HEK293 (cell line): ENCODE measurements around the gene SLC39A10.

ENCODE experiments used
- CTCF ChIA-PET: fragments of 350-600 bp; formaldehyde crosslinking; extraction: SDS; loops from one replicate; lab custom pipeline; 2021; ENCODE audit warnings: antibody characterized with exemption; lab: Yijun Ruan, JAX
- POLR2A ChIA-PET: fragments of 300-600 bp; formaldehyde crosslinking; extraction: SDS; loops from one replicate; lab custom pipeline; 2020; ENCODE audit warnings: antibody characterized with exemption, inconsistent platforms; lab: Yijun Ruan, JAX
- H3K27ac ChIP-seq: fragments of 200-500 bp; sonication (Bioruptor generic); 2 replicates; pipeline ENCODE4 v1.5.1; 2014; ENCODE audit warnings: low read depth, low read length, control low read depth, inconsistent platforms; ENCODE audit errors: extremely low read depth
- H3K36me3 ChIP-seq, 2 experiments: fragments of 200-500 bp in 1 of 2; sonication (Bioruptor generic) in 1 of 2; 1 replicate in 1 of 2; 2 replicates in 1 of 2; pipeline ENCODE4 v1.5.1; 2014 to 2017; ENCODE audit warnings: inconsistent platforms in 2 of 2, low read length in 2 of 2; ENCODE audit not compliant: control insufficient read depth in 2 of 2, insufficient read depth in 1 of 2
- H3K4me1 ChIP-seq: fragments of 200-500 bp; sonication (Bioruptor generic); 2 replicates; pipeline ENCODE4 v1.5.1; 2014; ENCODE audit warnings: mild to moderate bottlenecking, low read length, inconsistent platforms; ENCODE audit not compliant: control insufficient read depth, insufficient read depth
- H3K4me3 ChIP-seq: 2 replicates; pipeline ENCODE4 v1.5.1; 2011; ENCODE audit warnings: low read depth, mild to moderate bottlenecking, control low read depth, low read length, moderate library complexity
- H3K9me3 ChIP-seq: fragments of 200-500 bp; sonication (Bioruptor generic); 2 replicates; pipeline ENCODE4 v1.5.1; 2014; ENCODE audit warnings: low read depth, low read length, inconsistent platforms; ENCODE audit not compliant: control insufficient read depth, insufficient read depth
- GLIS1 ChIP-seq: fragments of 450-650 bp; formaldehyde crosslinking; IDR thresholded peaks from 2 replicates; pipeline ENCODE4 v1.5.1; 2016; ENCODE audit warnings: missing biosample characterization, missing genetic modification characterization
- HOXA7 ChIP-seq: sonication (generic); formaldehyde crosslinking; IDR thresholded peaks from 2 replicates; pipeline ENCODE4 v1.8.1; 2022; ENCODE audit warnings: missing genetic modification reagents, borderline replicate concordance
- IKZF3 ChIP-seq: fragments of 450-650 bp; IDR thresholded peaks from 2 replicates; pipeline ENCODE4 v1.5.0; 2018; ENCODE audit warnings: missing biosample characterization, mild to moderate bottlenecking, missing genetic modification characterization, moderate library complexity
- KLF10 ChIP-seq: fragments of 450-650 bp; IDR thresholded peaks from 2 replicates; pipeline ENCODE4 v1.5.1; 2018; ENCODE audit warnings: missing biosample characterization, mild to moderate bottlenecking, missing genetic modification characterization
- KLF16 ChIP-seq: fragments of 450-650 bp; formaldehyde crosslinking; IDR thresholded peaks from 2 replicates; pipeline ENCODE4 v1.5.1; 2017; ENCODE audit warnings: missing biosample characterization, missing genetic modification characterization
- MYNN ChIP-seq: fragments of 450-650 bp; formaldehyde crosslinking; IDR thresholded peaks from 2 replicates; pipeline ENCODE4 v1.5.1; 2016; ENCODE audit warnings: missing biosample characterization, missing genetic modification characterization, borderline replicate concordance
- PRDM1 ChIP-seq: fragments of 450-650 bp; formaldehyde crosslinking; IDR thresholded peaks from 2 replicates; pipeline ENCODE4; 2016; ENCODE audit warnings: missing biosample characterization, missing genetic modification characterization
- TCF7L2 ChIP-seq: IDR thresholded peaks from 2 replicates; pipeline ENCODE4 v1.6.1; 2011; ENCODE audit warnings: low read depth, mild to moderate bottlenecking, inconsistent platforms, low read length, moderate library complexity, borderline replicate concordance
- TSHZ1 ChIP-seq: fragments of 450-650 bp; formaldehyde crosslinking; IDR thresholded peaks from 2 replicates; pipeline ENCODE4 v1.5.1; 2016; ENCODE audit warnings: missing biosample characterization, missing genetic modification characterization, borderline replicate concordance
- ZNF10 ChIP-seq: fragments of 450-650 bp; formaldehyde crosslinking; IDR thresholded peaks from 2 replicates; pipeline ENCODE4 v1.5.1; 2017; ENCODE audit warnings: missing biosample characterization, missing genetic modification characterization
- ZNF148 ChIP-seq: fragments of 450-650 bp; formaldehyde crosslinking; IDR thresholded peaks from 2 replicates; pipeline ENCODE4 v1.5.0; 2017; ENCODE audit warnings: missing biosample characterization, missing genetic modification characterization, borderline replicate concordance
- ZNF155 ChIP-seq: fragments of 450-650 bp; formaldehyde crosslinking; IDR thresholded peaks from 2 replicates; pipeline ENCODE4 v1.5.1; 2016; ENCODE audit warnings: missing biosample characterization, missing genetic modification characterization
- ZNF174 ChIP-seq: fragments of 450-650 bp; formaldehyde crosslinking; IDR thresholded peaks from 2 replicates; pipeline ENCODE4 v1.5.0; 2017; ENCODE audit warnings: missing biosample characterization, mild to moderate bottlenecking, missing genetic modification characterization
- ZNF211 ChIP-seq: fragments of 450-650 bp; formaldehyde crosslinking; IDR thresholded peaks from 2 replicates; pipeline ENCODE4 v1.5.1; 2016; ENCODE audit warnings: low read depth, missing biosample characterization, missing genetic modification characterization
- ZNF354C ChIP-seq: fragments of 450-650 bp; formaldehyde crosslinking; IDR thresholded peaks from 2 replicates; pipeline ENCODE4 v1.5.1; 2016; ENCODE audit warnings: missing biosample characterization, missing genetic modification characterization, low read depth, borderline replicate concordance
- ZNF362 ChIP-seq: fragments of 450-650 bp; formaldehyde crosslinking; IDR thresholded peaks from 2 replicates; pipeline ENCODE4 v1.5.1; 2016; ENCODE audit warnings: missing biosample characterization, missing genetic modification characterization
- ZNF404 ChIP-seq: fragments of 450-650 bp; formaldehyde crosslinking; IDR thresholded peaks from 2 replicates; pipeline ENCODE4 v1.5.1; 2017; ENCODE audit warnings: missing biosample characterization, missing genetic modification characterization
- ZNF426 ChIP-seq: fragments of 450-650 bp; formaldehyde crosslinking; IDR thresholded peaks from 2 replicates; pipeline ENCODE4 v1.5.1; 2017; ENCODE audit warnings: missing biosample characterization, missing genetic modification characterization, mild to moderate bottlenecking, inconsistent platforms, moderate library complexity
- ZNF501 ChIP-seq: fragments of 450-650 bp; formaldehyde crosslinking; IDR thresholded peaks from 2 replicates; pipeline ENCODE4 v1.5.1; 2016; ENCODE audit warnings: missing biosample characterization, missing genetic modification characterization
- ZNF560 ChIP-seq: fragments of 450-650 bp; formaldehyde crosslinking; IDR thresholded peaks from 2 replicates; pipeline ENCODE4 v1.5.1; 2017; ENCODE audit warnings: missing biosample characterization, missing genetic modification characterization, borderline replicate concordance
- ZNF585B ChIP-seq: fragments of 450-650 bp; formaldehyde crosslinking; IDR thresholded peaks from 2 replicates; pipeline ENCODE4 v1.5.1; 2016; ENCODE audit warnings: missing biosample characterization, missing genetic modification characterization
- ZNF777 ChIP-seq: fragments of 450-650 bp; formaldehyde crosslinking; IDR thresholded peaks from 2 replicates; pipeline ENCODE4 v1.5.1; 2017; ENCODE audit warnings: missing biosample characterization, missing genetic modification characterization, borderline replicate concordance
- ZNF785 ChIP-seq: fragments of 450-650 bp; formaldehyde crosslinking; IDR thresholded peaks from 2 replicates; pipeline ENCODE4 v1.5.1; 2016; ENCODE audit warnings: missing biosample characterization, missing genetic modification characterization
- ZNF830 ChIP-seq: fragments of 450-650 bp; IDR thresholded peaks from 2 replicates; pipeline ENCODE4 v1.5.0; 2018; ENCODE audit warnings: missing biosample characterization, missing genetic modification characterization, low read depth, mild to moderate bottlenecking, moderate library complexity
- ZNF843 ChIP-seq: fragments of 450-650 bp; formaldehyde crosslinking; IDR thresholded peaks from 2 replicates; pipeline ENCODE4 v1.5.1; 2016; ENCODE audit warnings: missing biosample characterization, missing genetic modification characterization
- ZSCAN23 ChIP-seq: fragments of 450-650 bp; formaldehyde crosslinking; IDR thresholded peaks from 2 replicates; pipeline ENCODE4 v1.5.1; 2016; ENCODE audit warnings: missing biosample characterization, missing genetic modification characterization

Gene SLC39A10

GRCh38 chr2:195779491-195779890 is 122.5 kb downstream of the SLC39A10 start:
- no peak overlapping the region for H3K4me3 ChIP-seq
- no peaks in the 10 kb centered on the region for H3K9me3 ChIP-seq
- H3K36me3 ChIP-seq = no peaks in the 10 kb centered on the region
- TF ChIP-seq HOXA7 (CRISPR knock-in tag) (no peak), ZNF10 (tag by site-specific recombination) (no peak), KLF10 (no peak), PRDM1 (tag by site-specific recombination) (no peak), ZNF174 (tag by site-specific recombination) (no peak), TSHZ1 (tag by site-specific recombination) (no peak), ZNF404 (no peak), KLF16 (tag by site-specific recombination) (no peak), MYNN (tag by site-specific recombination) (no peak), IKZF3 (tag by site-specific recombination) (no peak), ZNF785 (tag by site-specific recombination) (no peak), ZNF155 (tag by site-specific recombination) (no peak), ZNF501 (tag by site-specific recombination) (no peak), ZNF354C (tag by site-specific recombination) (no peak), ZNF777 (tag by site-specific recombination) (no peak), ZNF148 (no peak), ZSCAN23 (tag by site-specific recombination) (no peak), GLIS1 (tag by site-specific recombination) (no peak), ZNF585B (tag by site-specific recombination) (no peak), ZNF211 (tag by site-specific recombination) (no peak)
- ChIA-PET CTCF (no interaction called here), POLR2A (interaction anchor here (0.6 kb wide), 1 partner anchor 1595 kb away, joined by 4 read pairs; no protein-coding TSS in a partner anchor)
- H3K27ac ChIP-seq = no peak overlapping the region
- no peaks in the 10 kb centered on the region for H3K4me1 ChIP-seq

- ChIA-PET POLR2A (no interaction called here), CTCF (interaction anchor here (0.7 kb wide), 1 partner anchor 18 kb away, joined by 3 read pairs; no protein-coding TSS in a partner anchor)
- no peak overlapping the region for H3K4me3 ChIP-seq
Measured at GRCh38 chr2:195782156-195782555, 125.1 kb downstream of the SLC39A10 start.

More at GRCh38 chr2:195782156-195782555, 125.1 kb downstream of the SLC39A10 start:
- Histone ChIP-seq H3K36me3 (no peaks in the 10 kb centered on the region), H3K9me3 (no peaks in the 10 kb centered on the region), H3K27ac (no peak overlapping the region), H3K4me1 (no peaks in the 10 kb centered on the region)
- TF ChIP-seq ZNF362 (tag by site-specific recombination) (no peak), TCF7L2 (no peak), ZNF843 (tag by site-specific recombination) (no peak), ZNF426 (no peak), ZNF830 (tag by site-specific recombination) (no peak), ZNF560 (no peak)
